Keratinocyte (primary cell): ENCODE results near the gene COL16A1. TPM values are rescaled to one million over a fixed set of nuclear protein-coding genes. Genes with fewer than 3 reads are reported as not detected.

ENCODE experiments used
- DNase-seq: peaks from one replicate; pipeline ENCODE4 v3.0.0-alpha.2; 2011; ENCODE audit warnings: low read depth, missing footprints, low spot score
- FAIRE-seq: peaks from 2 replicates; lab custom pipeline; 2011; peaks lifted over from hg19 to GRCh38; lab: Jason Lieb, UNC
- H2AFZ ChIP-seq: 2 replicates; pipeline ENCODE4 v1.6.0; 2012; ENCODE audit warnings: low read length, control low read depth, inconsistent platforms; ENCODE audit not compliant: control insufficient read depth
- H3K27ac ChIP-seq: 2 replicates; pipeline ENCODE4 v1.5.1; 2011; ENCODE audit warnings: low read length; ENCODE audit not compliant: control insufficient read depth, insufficient read depth
- H3K27me3 ChIP-seq: 3 replicates; pipeline ENCODE4 v1.6.0; 2011; ENCODE audit warnings: low read length; ENCODE audit not compliant: control insufficient read depth, insufficient read depth; ENCODE audit errors: extremely low read depth
- H3K36me3 ChIP-seq, 2 experiments: 2 replicates in 1 of 2; 3 replicates in 1 of 2; pipeline ENCODE4 v1.5.1; 2011; ENCODE audit warnings: low read length in 2 of 2, mild to moderate bottlenecking in 1 of 2; ENCODE audit not compliant: control insufficient read depth in 2 of 2, insufficient read depth in 2 of 2; ENCODE audit errors: extremely low read depth in 1 of 2
- H3K4me1 ChIP-seq: 3 replicates; pipeline ENCODE4 v1.5.1; 2011; ENCODE audit warnings: low read length; ENCODE audit not compliant: control insufficient read depth, insufficient read depth; ENCODE audit errors: extremely low read depth
- H3K4me2 ChIP-seq: 3 replicates; pipeline ENCODE4 v1.6.0; 2011; ENCODE audit warnings: low read depth, low read length; ENCODE audit not compliant: control insufficient read depth, insufficient read depth; ENCODE audit errors: extremely low read depth
- H3K4me3 ChIP-seq, 3 experiments: fragments of 200-600 bp in 1 of 3; sonication (generic) in 1 of 3; 2 replicates in 2 of 3; 3 replicates in 1 of 3; pipeline ENCODE4 v1.5.1; 2011 to 2016; ENCODE audit warnings: low read length in 3 of 3, mild to moderate bottlenecking in 3 of 3, control low read depth in 2 of 3, inconsistent platforms in 1 of 3, low read depth in 1 of 3, mixed read lengths in 1 of 3, mixed run types in 1 of 3, moderate library complexity in 1 of 3; ENCODE audit not compliant: control insufficient read depth in 2 of 3, insufficient read depth in 2 of 3; ENCODE audit errors: extremely low read depth in 1 of 3
- H3K79me2 ChIP-seq: 2 replicates; pipeline ENCODE4 v1.6.0; 2012; ENCODE audit warnings: low read length; ENCODE audit not compliant: control insufficient read depth, insufficient read depth
- H3K9ac ChIP-seq: 3 replicates; pipeline ENCODE4 v1.6.0; 2011; ENCODE audit warnings: low read length; ENCODE audit not compliant: control insufficient read depth, insufficient read depth; ENCODE audit errors: extremely low read depth
- H3K9me1 ChIP-seq: 3 replicates; pipeline ENCODE4 v1.6.0; 2011; ENCODE audit warnings: low read length; ENCODE audit not compliant: control insufficient read depth, insufficient read depth; ENCODE audit errors: extremely low read depth
- H3K9me3 ChIP-seq: 2 replicates; pipeline ENCODE4 v1.5.1; 2012; ENCODE audit warnings: low read depth, low read length; ENCODE audit not compliant: control insufficient read depth
- H4K20me1 ChIP-seq: 3 replicates; pipeline ENCODE4 v1.6.0; 2011; ENCODE audit warnings: low read length; ENCODE audit not compliant: control insufficient read depth, insufficient read depth; ENCODE audit errors: extremely low read depth
- CTCF ChIP-seq, 3 experiments: IDR thresholded peaks in 1 of 3; conservative IDR thresholded peaks in 1 of 3; optimal IDR thresholded peaks in 1 of 3; 2 replicates in 2 of 3; 3 replicates in 1 of 3; pipeline versions ENCODE3 to v1.5.1; 2011; ENCODE audit warnings: low read length in 3 of 3, mild to moderate bottlenecking in 3 of 3, moderate library complexity in 2 of 3, control low read depth in 1 of 3, inconsistent platforms in 1 of 3; ENCODE audit not compliant: insufficient read depth in 2 of 3; ENCODE audit errors: extremely low read depth in 1 of 3
- EZH2 ChIP-seq: IDR thresholded peaks from one replicate; pipeline ENCODE4 v1.6.1; 2012; ENCODE audit warnings: inconsistent platforms, mild to moderate bottlenecking, low read length, moderate library complexity
- dilution Hi-C: fragments of 300-500 bp; cut with MboI; formaldehyde crosslinking; loops from one replicate; pipeline ENCODE4 v1.7.0; 2020; ENCODE audit warnings: low sequenced_read_pairs; ENCODE audit not compliant: extremely low pct_ligation_motif_present
- polyA plus RNA-seq, 5 experiments: library from polyadenylated mRNA; depleted of rRNA in 3 of 5; stranded (reverse) in 3 of 5; stranded (forward) in 1 of 5; unstranded in 1 of 5; fragments of >200 nt; gene quantifications; 1 replicate in 1 of 5; 2 replicates in 3 of 5; 3 replicates in 1 of 5; pipeline versions ENCODE4 v1.2.1 to v1.2.3, GENCODE V29; 2011 to 2012; ENCODE audit warnings: missing spikeins in 2 of 5, low read depth in 1 of 5, low replicate concordance in 1 of 5

The COL16A1 gene
- polyA plus RNA-seq, 1 donor (not counting 4 experiments of a cell fraction or from before 2014, with no cell fraction given), result 43.4 TPM

DNA sequence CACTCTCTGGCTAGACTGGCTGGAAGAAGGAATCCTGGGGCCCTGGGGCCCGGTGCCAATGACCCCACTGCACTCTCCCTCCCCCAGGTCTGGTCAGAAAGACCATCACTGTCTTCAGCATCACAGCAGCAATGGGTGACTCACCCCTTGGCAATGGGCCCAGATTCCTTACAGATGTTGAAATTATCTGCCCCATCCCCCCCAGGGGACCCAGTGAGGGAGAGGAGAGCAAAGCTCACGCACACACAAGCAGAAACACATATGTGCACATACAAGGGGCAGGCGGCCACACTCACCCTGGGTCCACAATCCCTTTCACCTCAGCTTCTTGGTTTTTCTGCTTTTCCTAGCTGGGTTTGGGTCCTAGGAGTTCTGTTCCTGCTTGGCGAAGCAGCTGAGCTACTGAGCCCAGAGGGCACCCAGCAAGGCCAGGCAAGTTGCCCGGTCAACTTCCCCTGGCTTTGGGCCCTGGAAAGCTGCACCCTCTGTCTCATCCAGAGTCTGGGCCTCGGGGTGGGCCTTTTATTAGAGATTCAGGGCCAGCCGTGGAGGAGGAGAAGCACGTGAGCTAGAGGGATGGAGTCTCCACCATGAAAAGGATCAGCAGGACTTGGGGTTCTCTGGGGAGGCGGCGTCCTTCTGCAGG is 2.6 kb downstream of the COL16A1 start:
- H3K27ac ChIP-seq, result peak overlapping the region; percentile 96
- H3K27me3 ChIP-seq, result no peaks in the 10 kb centered on the region
- FAIRE-seq (no peak), DNase-seq (peak; percentile 88)
- H4K20me1 ChIP-seq, result no peaks in the 10 kb centered on the region
- dilution Hi-C loops, result no loop called here
- no peak overlapping the region for H2AFZ ChIP-seq
- H3K4me1 ChIP-seq, result peaks cover 67% of the 10 kb centered on the region
- H3K79me2 ChIP-seq, result peaks cover 27% of the 10 kb centered on the region
- H3K4me2 ChIP-seq, result peak overlapping the region; percentile 72
- TF ChIP-seq EZH2 (no peak), CTCF (optimal IDR thresholded peaks at IDR 0.05 in 1 of 3, IDR thresholded peaks at IDR 0.05 in 1 of 3, conservative IDR thresholded peaks at IDR 0.05 in 1 of 3; ENCODE audit: extremely low read depth in 1 of 3, insufficient read depth in 2 of 3, low read length in 3 of 3) (no peak)
- peak overlapping the region; percentile 79 for H3K9ac ChIP-seq
- peak overlapping the region; percentile 65 to 72 (median 66) for H3K4me3 ChIP-seq
- H3K9me1 ChIP-seq, result no peaks in the 10 kb centered on the region
- H3K9me3 ChIP-seq, result no peaks in the 10 kb centered on the region
- H3K36me3 ChIP-seq, result peaks cover 25 to 37% of the 10 kb centered on the region in 2 experiments

GRCh38 chr1:31700468-31701090 is 3.2 kb downstream of the COL16A1 start:
- FAIRE-seq (peak; percentile 96), DNase-seq (peak; percentile 50)
- TF ChIP-seq CTCF (optimal IDR thresholded peaks at IDR 0.05 in 1 of 3, IDR thresholded peaks at IDR 0.05 in 1 of 3, conservative IDR thresholded peaks at IDR 0.05 in 1 of 3; ENCODE audit: extremely low read depth in 1 of 3, insufficient read depth in 2 of 3, low read length in 3 of 3) (no peak), EZH2 (no peak)
- no peaks in the 10 kb centered on the region for H3K27me3 ChIP-seq
- H3K4me3 ChIP-seq, result peak overlapping the region in 2 of 3 experiments; percentile 16 to 22
- no peaks in the 10 kb centered on the region for H3K9me3 ChIP-seq
- peak overlapping the region; percentile 96 for H3K27ac ChIP-seq
- dilution Hi-C loops, result no loop called here
- H3K4me2 ChIP-seq, result peak overlapping the region; percentile 72
- peaks cover 28 to 40% of the 10 kb centered on the region in 2 experiments for H3K36me3 ChIP-seq
- H3K9ac ChIP-seq, result peak overlapping the region; percentile 79
- H2AFZ ChIP-seq, result no peak overlapping the region
- H4K20me1 ChIP-seq, result no peaks in the 10 kb centered on the region
- H3K79me2 ChIP-seq, result peaks cover 27% of the 10 kb centered on the region
- no peaks in the 10 kb centered on the region for H3K9me1 ChIP-seq
- peaks cover 64% of the 10 kb centered on the region for H3K4me1 ChIP-seq
